ENCODE results near the gene ALOX15.
"Not testable (repeated sequence)": the region's sequence is repeated elsewhere in the genome, so short reads cannot be mapped to it uniquely, and the experiment has no call there.

ALOX15 gene

DNA sequence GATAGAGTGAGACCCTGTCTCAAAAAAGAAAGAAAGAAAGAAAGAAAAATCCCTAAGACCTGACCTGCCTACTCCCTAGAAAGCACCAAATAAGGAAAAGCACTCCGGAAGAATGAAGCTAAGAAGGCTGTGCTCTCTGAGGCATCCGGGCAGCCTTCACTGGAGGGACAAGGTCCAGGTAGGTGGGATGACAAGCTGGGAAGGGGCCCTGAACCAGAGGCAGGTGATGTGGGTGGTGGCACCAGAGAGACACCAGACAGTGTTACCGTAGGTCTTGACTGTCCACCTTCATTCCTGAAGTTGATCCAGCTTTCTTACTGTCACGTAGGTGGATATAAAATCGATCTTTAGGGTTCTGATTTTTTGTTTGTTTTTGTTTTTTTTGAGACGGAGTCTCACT is 30.8 kb downstream of the ALOX15 start:
- Histone ChIP-seq H3K36me3 (no peaks in the 10 kb centered on the region), H3K9ac (no peak overlapping the region), H3K4me3 (no peak overlapping the region), H3K4me2 (no peak overlapping the region), H3K27ac (no peak overlapping the region), H3K27me3 (no peaks in the 10 kb centered on the region), H4K20me1 (no peaks in the 10 kb centered on the region), H3K9me3 (replicated peaks in 1 of 11) (no peaks in the 10 kb centered on the region), H3K4me1 (peaks cover 32 to 35% (median 33%) of the 10 kb centered on the region in 10 experiments)
- TF ChIP-seq Cebpa-rat (IDR thresholded peaks at IDR 0.05) = no peak

DNA sequence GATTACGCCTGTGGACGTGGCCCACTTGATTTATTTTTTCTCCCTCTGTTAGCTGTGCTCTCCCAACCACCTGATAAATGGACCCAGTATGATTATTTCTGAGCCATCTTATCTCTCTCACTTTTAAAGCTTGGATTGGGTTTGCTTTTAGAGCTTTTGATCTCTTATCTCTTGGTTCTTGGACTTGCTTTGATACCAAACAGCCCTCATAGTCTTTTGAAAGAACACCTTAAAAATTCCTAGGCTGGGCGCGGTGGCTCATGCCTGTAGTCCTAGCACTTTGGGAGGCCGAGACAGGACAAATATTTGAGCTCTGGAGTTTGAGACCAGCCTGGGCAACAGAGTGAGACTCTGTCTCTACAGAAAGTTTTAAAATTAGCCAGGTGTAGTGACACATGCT is 31.3 kb downstream of the ALOX15 start:
- Histone ChIP-seq H3K9ac (no peak overlapping the region), H4K20me1 (no peaks in the 10 kb centered on the region), H3K4me1 (peaks cover 37 to 40% (median 38%) of the 10 kb centered on the region in 10 experiments), H3K27ac (no peak overlapping the region), H3K27me3 (no peaks in the 10 kb centered on the region), H3K4me3 (no peak overlapping the region), H3K36me3 (no peaks in the 10 kb centered on the region), H3K4me2 (no peak overlapping the region), H3K9me3 (replicated peaks in 1 of 11) (no peaks in the 10 kb centered on the region)
- TF ChIP-seq Cebpa-rat (IDR thresholded peaks at IDR 0.05) = no peak

DNA sequence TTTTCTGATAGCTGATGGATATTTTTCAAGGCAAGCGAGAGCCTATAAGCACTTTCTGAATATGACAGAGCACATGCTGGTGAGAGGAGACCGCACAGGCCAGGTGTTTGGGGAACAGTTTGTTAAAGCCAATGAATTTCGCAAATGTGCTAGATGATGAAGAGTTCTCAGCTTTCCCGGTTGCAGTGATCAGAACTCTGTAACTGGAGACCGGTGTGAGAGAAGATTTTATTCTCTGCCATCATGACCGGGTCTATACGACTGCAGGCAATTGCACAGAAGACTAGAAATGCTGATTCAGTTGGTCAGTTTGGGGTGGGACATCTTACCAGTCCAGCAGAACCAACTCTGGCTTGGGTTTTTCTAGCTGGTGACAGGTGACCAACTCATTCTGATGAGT is 31.7 kb downstream of the ALOX15 start:
- H3K36me3 ChIP-seq = no peaks in the 10 kb centered on the region
- H3K4me1 ChIP-seq = peaks cover 40 to 44% (median 42%) of the 10 kb centered on the region in 10 experiments
- no peak for TF ChIP-seq Cebpa-rat (IDR thresholded peaks at IDR 0.05)
- H3K9ac ChIP-seq = no peak overlapping the region
- H3K4me2 ChIP-seq = no peak overlapping the region
- H3K27me3 ChIP-seq = no peaks in the 10 kb centered on the region
- no peaks in the 10 kb centered on the region for H4K20me1 ChIP-seq
- H3K4me3 ChIP-seq = no peak overlapping the region
- H3K9me3 ChIP-seq (replicated peaks in 1 of 11) = no peaks in the 10 kb centered on the region
- H3K27ac ChIP-seq = no peak overlapping the region

DNA sequence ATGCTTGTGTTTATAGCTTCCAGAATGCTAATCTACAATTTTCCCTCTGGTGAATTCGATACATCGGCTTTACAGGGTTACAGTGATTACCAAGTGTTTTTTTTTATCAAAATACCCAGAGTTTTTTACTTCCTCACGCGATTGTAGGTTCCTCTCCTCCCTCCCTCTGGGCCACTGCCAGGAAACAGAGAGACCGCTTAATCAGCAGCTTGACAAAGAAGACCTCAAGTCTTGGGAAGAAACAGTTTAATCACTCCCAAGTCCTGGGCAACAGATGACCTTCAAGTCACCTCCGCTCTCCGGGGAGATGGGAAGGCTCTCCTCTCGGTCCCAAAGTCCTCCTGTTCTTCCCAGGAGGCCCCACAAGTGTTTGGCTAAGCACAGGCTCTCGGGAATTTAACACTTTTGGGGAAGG is 33.7 kb downstream of the ALOX15 start:
- H4K20me1 ChIP-seq = no peaks in the 10 kb centered on the region
- peak overlapping the region; percentile 72 to 90 (median 83) for H3K4me2 ChIP-seq
- no peak for TF ChIP-seq Cebpa-rat (IDR thresholded peaks at IDR 0.05)
- peak overlapping the region in 5 of 10 experiments; percentile 3 to 17 (median 5); a peak in 4 of 20 replicates for H3K4me3 ChIP-seq
- no peaks in the 10 kb centered on the region for H3K27me3 ChIP-seq
- no peaks in the 10 kb centered on the region for H3K9me3 ChIP-seq (replicated peaks in 1 of 11)
- H3K4me1 ChIP-seq = peaks cover 40 to 53% (median 50%) of the 10 kb centered on the region in 10 experiments
- peak overlapping the region; percentile 49 to 76 (median 69) for H3K9ac ChIP-seq
- H3K27ac ChIP-seq = peak overlapping the region; percentile 64 to 88 (median 80); a peak in 21 of 22 replicates
- H3K36me3 ChIP-seq = no peaks in the 10 kb centered on the region

DNA sequence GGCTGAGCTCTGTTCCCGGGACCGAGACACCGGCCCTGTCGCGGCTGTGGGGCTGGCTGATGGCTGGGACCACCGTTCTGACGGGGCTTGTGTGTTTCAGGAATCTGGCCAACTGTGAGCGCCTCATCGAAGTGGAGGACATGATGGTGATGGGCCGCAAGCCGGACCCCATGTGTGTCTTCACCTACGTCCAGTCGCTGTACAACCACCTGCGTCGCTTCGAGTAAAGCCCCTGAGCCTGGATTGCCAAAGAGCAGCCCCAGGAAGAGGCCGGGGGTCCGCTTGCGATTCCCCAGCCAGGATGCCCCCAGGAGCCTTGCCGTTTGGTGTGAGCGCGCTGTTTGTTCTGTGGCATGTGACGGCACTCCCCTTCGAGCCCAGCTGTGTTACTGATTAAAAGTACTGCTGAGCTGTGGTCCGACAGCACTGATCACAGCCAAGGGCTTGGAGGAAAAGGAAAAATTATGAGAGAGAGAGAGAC is 34.2 kb downstream of the ALOX15 start:
- Histone ChIP-seq H3K4me1 (peaks cover 40 to 53% (median 50%) of the 10 kb centered on the region in 10 experiments), H3K36me3 (no peaks in the 10 kb centered on the region), H3K27ac (peak overlapping the region; percentile 64 to 88 (median 80); a peak in 21 of 22 replicates), H3K9me3 (replicated peaks in 1 of 11) (no peaks in the 10 kb centered on the region), H3K4me3 (peak overlapping the region in 5 of 10 experiments; percentile 3 to 17 (median 5); a peak in 3 of 20 replicates), H4K20me1 (no peaks in the 10 kb centered on the region), H3K27me3 (no peaks in the 10 kb centered on the region), H3K9ac (peak overlapping the region; percentile 49 to 76 (median 69)), H3K4me2 (peak overlapping the region; percentile 72 to 90 (median 83))
- no peak for TF ChIP-seq Cebpa-rat (IDR thresholded peaks at IDR 0.05)

DNA sequence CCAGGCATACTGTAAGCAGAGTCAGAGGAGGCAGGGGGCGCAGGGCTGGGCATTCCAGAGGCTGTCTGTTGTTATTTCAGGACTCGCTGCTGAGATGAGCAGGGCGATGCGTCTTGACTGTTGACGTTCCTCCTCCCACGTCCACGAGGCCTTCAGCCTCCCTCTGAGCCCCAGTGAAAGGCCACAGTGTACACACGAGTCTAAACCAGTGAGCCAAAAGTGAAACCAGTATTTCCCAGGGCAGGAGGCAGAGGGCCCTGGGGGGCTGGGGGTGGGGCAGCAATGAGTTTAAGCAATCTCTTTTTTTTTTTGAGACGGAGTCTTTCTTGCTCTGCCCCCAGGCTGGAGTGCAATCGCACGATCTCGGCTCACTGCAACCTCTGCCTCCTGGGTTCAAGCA is 35.7 kb downstream of the ALOX15 start:
- H3K27me3 ChIP-seq = no peaks in the 10 kb centered on the region
- H3K9ac ChIP-seq = peak overlapping the region in 10 of 11 experiments; percentile 20 to 73 (median 63); a peak in 19 of 22 replicates
- no peaks in the 10 kb centered on the region for H3K9me3 ChIP-seq (replicated peaks in 1 of 11)
- H3K4me2 ChIP-seq = peak overlapping the region; percentile 72 to 90 (median 83)
- TF ChIP-seq Cebpa-rat (IDR thresholded peaks at IDR 0.05) = peak in 2 of 11 experiments; percentile 6 to 55; a peak in 2 of 22 replicates
- H4K20me1 ChIP-seq = no peaks in the 10 kb centered on the region
- no peak overlapping the region for H3K4me3 ChIP-seq
- peaks cover 40 to 53% (median 50%) of the 10 kb centered on the region in 10 experiments for H3K4me1 ChIP-seq
- H3K27ac ChIP-seq = peak overlapping the region in 10 of 11 experiments; percentile 4 to 86 (median 72); a peak in 19 of 22 replicates
- H3K36me3 ChIP-seq = no peaks in the 10 kb centered on the region

DNA sequence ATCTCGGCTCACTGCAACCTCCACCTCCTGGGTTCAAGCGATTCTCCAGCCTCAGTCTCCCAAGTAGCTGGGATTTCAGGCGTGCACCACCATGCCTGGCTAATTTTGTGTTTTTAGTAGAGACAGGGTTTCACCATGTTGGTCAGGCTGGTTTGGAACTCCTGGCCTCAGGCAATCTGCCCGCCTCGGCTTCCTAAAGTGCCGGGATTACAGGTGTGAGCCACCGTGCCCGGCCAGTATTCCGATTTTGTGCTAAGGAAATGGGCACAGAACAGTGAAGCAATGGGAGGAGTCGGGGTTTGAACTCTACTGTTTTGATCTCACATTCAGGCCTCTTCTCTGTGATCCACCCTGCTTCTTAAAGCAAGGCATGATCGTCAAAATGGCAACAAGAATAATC is 36.7 kb downstream of the ALOX15 start:
- H3K27me3 ChIP-seq; H4K20me1 ChIP-seq; H3K36me3 ChIP-seq; H3K4me3 ChIP-seq; H3K9me3 ChIP-seq (replicated peaks in 1 of 11): not testable (repeated sequence)
- peak overlapping the region in 9 of 11 experiments; percentile 21 to 90 (median 80); a peak in 15 of 22 replicates for H3K4me2 ChIP-seq
- H3K4me1 ChIP-seq = peaks cover 40 to 53% (median 50%) of the 10 kb centered on the region in 10 experiments
- peak overlapping the region in 2 of 11 experiments; percentile 13 to 45; a peak in 1 of 22 replicates for H3K9ac ChIP-seq
- peak overlapping the region in 2 of 11 experiments; percentile 6 to 80; a peak in 2 of 22 replicates for H3K27ac ChIP-seq

DNA sequence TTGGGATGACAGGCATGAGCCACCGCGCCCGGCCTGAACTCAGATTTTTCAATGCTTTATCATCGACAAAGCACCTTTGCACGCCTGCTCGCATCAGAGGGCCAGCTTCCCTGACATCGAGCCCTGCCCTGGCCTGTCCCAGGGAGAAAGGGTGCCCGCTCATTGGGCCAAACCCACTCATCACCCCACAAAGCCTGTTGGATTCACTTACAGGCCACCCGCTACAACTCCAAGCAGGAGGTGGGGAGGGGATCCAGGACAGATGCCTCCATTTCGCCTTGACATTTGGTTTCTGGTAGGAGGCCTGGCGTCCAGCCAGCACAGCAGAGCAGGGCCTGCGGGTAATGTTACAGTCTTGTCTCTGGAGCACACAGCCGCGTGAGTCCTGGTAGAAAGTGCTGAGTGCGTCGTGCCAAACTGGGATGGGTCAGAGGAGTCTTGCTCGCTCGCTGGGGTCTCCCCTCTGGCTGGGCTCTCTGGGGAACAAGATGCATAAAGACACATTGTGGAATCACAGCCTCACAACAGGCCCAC is 37.3 kb downstream of the ALOX15 start:
- no peak for TF ChIP-seq Cebpa-rat (IDR thresholded peaks at IDR 0.05)
- Histone ChIP-seq H3K27ac (peak overlapping the region in 2 of 11 experiments; percentile 6 to 80; a peak in 2 of 22 replicates), H4K20me1 (no peaks in the 10 kb centered on the region), H3K4me1 (peaks cover 40 to 53% (median 50%) of the 10 kb centered on the region in 10 experiments), H3K4me2 (peak overlapping the region in 9 of 11 experiments; percentile 21 to 90 (median 80); a peak in 16 of 22 replicates), H3K27me3 (no peaks in the 10 kb centered on the region), H3K4me3 (no peak overlapping the region), H3K36me3 (no peaks in the 10 kb centered on the region), H3K9me3 (replicated peaks in 1 of 11) (no peaks in the 10 kb centered on the region), H3K9ac (peak overlapping the region in 2 of 11 experiments; percentile 13 to 25; a peak in 1 of 22 replicates)

DNA sequence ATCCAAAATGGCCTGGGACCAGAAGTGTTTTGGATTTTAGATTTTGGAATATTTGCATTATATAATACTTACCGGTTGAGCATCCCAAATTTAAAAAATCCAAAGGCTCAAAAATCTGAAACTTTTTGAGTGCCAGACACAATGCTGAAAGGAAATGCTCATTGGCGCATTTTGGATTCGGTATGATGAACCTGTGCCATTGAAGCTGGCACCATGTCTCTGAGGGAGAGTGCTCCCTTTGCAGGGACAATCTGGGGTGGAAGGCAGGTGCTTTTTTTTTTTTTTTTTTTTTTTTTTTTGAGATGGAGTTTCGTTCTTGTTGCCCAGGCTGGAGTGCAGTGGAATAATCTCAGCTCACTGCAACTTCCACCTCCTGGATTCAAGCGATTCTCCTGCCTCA is 39.4 kb downstream of the ALOX15 start:
- Histone ChIP-seq H3K4me1 (peaks cover 21 to 32% (median 31%) of the 10 kb centered on the region in 10 experiments), H3K4me2 (no peak overlapping the region), H3K4me3 (no peak overlapping the region), H3K36me3 (no peaks in the 10 kb centered on the region), H3K9me3 (replicated peaks in 1 of 11) (no peaks in the 10 kb centered on the region), H3K27me3 (no peaks in the 10 kb centered on the region), H3K27ac (no peak overlapping the region), H4K20me1 (no peaks in the 10 kb centered on the region), H3K9ac (no peak overlapping the region)
- TF ChIP-seq Cebpa-rat (IDR thresholded peaks at IDR 0.05) = no peak
